Activated T-helper 2 cell treated with anti-CD3 and anti-CD28 coated beads, Interferon-gamma antibody, Interleukin-2, Interleukin-4, amounts not matched to agents 10 μg/mL and 5 μg/mL and 100 μg/mL, durations not matched to agents 14 hours and 24 hours and 36 hours (primary cell): ENCODE data around the gene CCDC57. TPM values are rescaled to one million over a fixed set of nuclear protein-coding genes. Genes with fewer than 3 reads are reported as not detected.
"Not testable (repeated sequence)": the region's sequence is repeated elsewhere in the genome, so short reads cannot be mapped to it uniquely, and the experiment has no call there.

Experiments used
- DNase-seq: peaks from one replicate; pipeline ENCODE4 v3.0.0; 2021; ENCODE audit warnings: low spot score
- H3K27ac Mint-ChIP-seq: one replicate; pipeline ENCODE4 v1.8.0; 2021; ENCODE audit warnings: mixed read lengths
- H3K27me3 Mint-ChIP-seq: one replicate; pipeline ENCODE4 v1.8.0; 2021; ENCODE audit warnings: low read depth, mixed read lengths
- H3K36me3 Mint-ChIP-seq: one replicate; pipeline ENCODE4 v1.8.0; 2021; ENCODE audit warnings: low read depth, mixed read lengths
- H3K4me1 Mint-ChIP-seq: one replicate; pipeline ENCODE4 v1.8.0; 2021; ENCODE audit warnings: low read depth, mixed read lengths
- H3K4me3 Mint-ChIP-seq: one replicate; pipeline ENCODE4 v1.8.0; 2021; ENCODE audit warnings: low read depth, mild to moderate bottlenecking, moderate library complexity, mixed read lengths
- H3K9me3 Mint-ChIP-seq: one replicate; pipeline ENCODE4 v1.8.0; 2021; ENCODE audit warnings: mixed read lengths
- intact Hi-C: fragments of 100-400 bp; cut with micrococcal nuclease; formaldehyde crosslinking; loops from one replicate; pipeline ENCODE4 v1.15.1; 2023
- total RNA-seq: library from RNA; stranded (reverse); gene quantifications from 2 replicates; pipeline ENCODE4 v1.2.3, GENCODE V29; 2022

Gene CCDC57
- total RNA-seq, 1 donor from 2014 or later = 51.7 TPM

GRCh38 chr17:82152114-82152513 is 60.5 kb downstream of the CCDC57 start:
- Mint-ChIP-seq H3K27me3 (no peaks in the 10 kb centered on the region), H3K27ac (no peak overlapping the region), H3K9me3 (peaks cover 3% of the 10 kb centered on the region), H3K4me1 (peaks cover 5% of the 10 kb centered on the region), H3K4me3 (no peak overlapping the region), H3K36me3 (peaks cover 16% of the 10 kb centered on the region)
- intact Hi-C loops = loop anchor here (5.0 kb wide), 1 partner anchor 50 kb away; no protein-coding TSS in a partner anchor
- no peak for DNase-seq

- no peak overlapping the region for H3K4me3 Mint-ChIP-seq
- no peak for DNase-seq
- H3K9me3 Mint-ChIP-seq = peaks cover 4% of the 10 kb centered on the region
- no peak overlapping the region for H3K27ac Mint-ChIP-seq
- peaks cover 20% of the 10 kb centered on the region for H3K36me3 Mint-ChIP-seq
- intact Hi-C loops = loop anchor here (5.0 kb wide), 1 partner anchor 49 kb away; no protein-coding TSS in a partner anchor
- H3K27me3 Mint-ChIP-seq = no peaks in the 10 kb centered on the region
- peaks cover 5% of the 10 kb centered on the region for H3K4me1 Mint-ChIP-seq
Observed at GRCh38 chr17:82151106-82151957, 61.3 kb downstream of the CCDC57 start.

DNA sequence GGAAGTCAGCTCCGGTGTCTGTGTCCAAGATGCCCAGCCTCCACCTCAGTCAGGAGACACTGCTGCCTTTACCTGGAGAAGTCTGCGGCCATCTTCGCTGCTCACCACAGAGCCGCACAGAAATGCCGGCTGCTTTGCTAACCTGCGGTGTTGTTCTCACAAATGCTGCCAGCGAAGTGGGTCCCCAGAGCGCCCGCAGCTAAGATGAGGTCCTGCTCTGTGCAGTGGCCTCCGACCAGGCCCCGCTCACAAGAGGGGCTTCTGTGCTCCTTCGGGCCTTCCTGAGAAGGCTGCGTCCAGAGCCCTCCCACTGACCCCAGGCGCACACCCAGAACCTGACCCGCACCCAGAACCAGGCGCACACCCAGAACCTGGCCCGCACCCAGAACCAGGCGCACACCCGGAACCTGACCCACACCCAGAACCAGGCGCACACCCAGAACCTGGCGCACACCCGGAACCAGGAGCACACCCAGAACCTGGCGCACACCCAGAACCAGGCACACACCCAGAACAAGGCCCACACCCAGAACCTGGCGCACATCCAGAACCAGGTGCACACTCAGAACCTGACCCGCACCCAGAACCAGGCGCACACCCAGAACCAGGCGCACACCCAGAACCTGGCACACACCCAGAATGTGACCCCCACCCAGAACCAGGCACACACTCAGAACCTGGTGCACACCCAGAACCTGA is 63.1 kb downstream of the CCDC57 start:
- Mint-ChIP-seq H3K27me3 (no peaks in the 10 kb centered on the region), H3K4me3 (no peak overlapping the region), H3K9me3 (peaks cover 4% of the 10 kb centered on the region), H3K27ac (no peak overlapping the region), H3K4me1 (peaks cover 5% of the 10 kb centered on the region), H3K36me3 (peaks cover 20% of the 10 kb centered on the region)
- intact Hi-C loops = loop anchor here (5.0 kb wide), 1 partner anchor 47 kb away; no protein-coding TSS in a partner anchor
- DNase-seq = no peak

GRCh38 chr17:82148997-82149396 is 63.6 kb downstream of the CCDC57 start:
- peaks cover 5% of the 10 kb centered on the region for H3K4me1 Mint-ChIP-seq
- intact Hi-C loops = no loop called here
- no peak for DNase-seq
- peaks cover 20% of the 10 kb centered on the region for H3K36me3 Mint-ChIP-seq
- H3K27me3 Mint-ChIP-seq = no peaks in the 10 kb centered on the region
- H3K4me3 Mint-ChIP-seq = no peak overlapping the region
- no peak overlapping the region for H3K27ac Mint-ChIP-seq
- peaks cover 4% of the 10 kb centered on the region for H3K9me3 Mint-ChIP-seq

DNA sequence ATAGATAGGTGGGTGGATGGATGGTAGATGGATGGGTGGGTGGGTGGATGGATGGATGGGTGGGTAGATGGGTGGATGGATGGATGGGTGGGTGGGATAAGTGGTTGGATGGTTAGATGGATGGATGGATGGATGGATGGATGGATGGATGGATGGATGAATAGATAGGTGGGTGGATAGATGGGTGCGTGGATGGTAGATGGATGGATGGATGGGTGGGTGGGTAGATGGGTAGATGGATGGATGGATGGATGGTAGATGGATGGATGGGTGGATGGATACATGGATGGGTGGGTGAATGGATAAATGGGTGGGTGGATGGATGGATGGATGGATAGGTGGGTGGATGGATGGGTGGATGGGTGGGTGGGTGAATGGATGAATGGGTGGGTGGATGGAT is 64.6 kb downstream of the CCDC57 start:
- intact Hi-C loops = no loop called here
- no peak for DNase-seq
- Mint-ChIP-seq H3K4me3 (no peak overlapping the region), H3K27ac (no peak overlapping the region), H3K4me1 (no peaks in the 10 kb centered on the region), H3K36me3 (peaks cover 17% of the 10 kb centered on the region), H3K27me3 (no peaks in the 10 kb centered on the region), H3K9me3 (peaks cover 4% of the 10 kb centered on the region)

DNA sequence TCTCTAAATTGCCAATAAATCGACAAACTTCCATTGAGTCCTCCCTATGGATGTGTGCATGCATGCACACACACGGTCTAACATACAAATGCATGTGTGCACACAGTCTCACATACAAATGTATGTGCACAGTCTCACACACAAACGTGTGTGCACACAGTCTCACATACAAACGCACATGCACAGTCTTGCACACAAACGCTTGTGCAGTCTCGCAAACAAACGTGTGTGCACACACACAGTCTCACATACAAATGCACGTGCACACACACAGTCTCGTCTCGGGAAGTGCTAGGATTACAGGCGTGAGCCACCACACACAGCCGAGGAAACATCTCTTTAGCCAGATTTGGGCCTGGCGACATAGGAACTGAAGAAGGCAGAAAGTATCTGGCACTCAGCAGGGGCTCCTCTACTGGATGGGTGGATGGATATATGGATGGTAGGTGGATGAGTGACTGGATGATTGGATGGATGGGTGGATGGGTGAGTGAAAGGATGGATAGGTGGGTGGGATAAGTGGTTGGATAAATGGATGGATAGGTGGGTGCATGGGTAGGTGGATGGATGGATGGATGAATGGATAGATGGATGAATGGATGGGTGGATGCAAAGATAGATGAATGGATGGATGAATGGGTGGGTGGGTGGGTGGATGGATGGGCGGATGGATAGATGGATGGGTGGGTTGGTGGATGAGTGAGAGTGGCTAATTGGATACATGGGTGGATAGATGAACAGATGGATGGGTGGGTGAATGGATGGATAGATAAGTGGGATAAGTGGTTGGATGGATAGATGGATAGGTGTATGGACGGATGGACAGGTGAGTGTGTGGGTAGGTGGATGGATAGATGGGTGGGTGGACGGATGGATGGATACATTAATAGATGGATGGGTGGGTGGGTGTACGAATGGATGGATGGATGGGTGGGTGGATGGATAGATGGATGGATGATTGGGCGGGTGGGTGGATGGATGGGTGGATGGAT is 65.7 kb downstream of the CCDC57 start:
- intact Hi-C loops = no loop called here
- Mint-ChIP-seq H3K9me3 (peaks cover 4% of the 10 kb centered on the region), H3K4me3 (no peak overlapping the region), H3K36me3 (peaks cover 17% of the 10 kb centered on the region), H3K27ac (no peak overlapping the region), H3K4me1 (no peaks in the 10 kb centered on the region), H3K27me3 (no peaks in the 10 kb centered on the region)
- no peak for DNase-seq

DNA sequence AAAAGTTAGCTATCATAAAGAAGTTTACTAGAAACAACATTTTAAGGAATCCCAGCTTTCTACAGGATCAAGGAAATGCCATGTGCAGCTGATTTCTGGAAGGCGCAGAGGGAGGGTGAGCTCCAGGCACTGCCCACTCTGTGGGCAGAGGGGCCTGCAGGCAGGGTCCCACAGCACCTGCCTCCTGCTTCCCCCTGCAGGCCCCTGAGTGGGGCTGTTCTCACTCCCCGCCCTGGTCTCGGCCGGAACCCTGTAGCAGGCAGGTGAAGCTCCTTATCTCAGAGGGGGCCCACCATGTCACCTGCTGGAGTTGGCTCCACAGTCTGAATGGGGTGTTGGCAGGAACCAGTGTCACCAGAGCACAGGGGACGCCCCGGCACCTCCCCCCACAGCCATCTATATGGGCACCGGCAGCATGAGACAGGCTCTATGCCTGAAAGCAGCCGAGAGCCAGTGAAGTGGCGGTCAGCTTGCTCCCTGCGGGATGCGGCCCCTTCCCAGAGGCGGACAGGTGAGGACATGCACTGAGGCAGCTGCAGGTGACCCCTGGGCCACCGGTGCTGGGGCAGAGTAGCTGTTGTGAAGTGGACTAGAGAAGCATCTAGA is 67.0 kb downstream of the CCDC57 start:
- intact Hi-C loops = no loop called here
- H3K4me1 Mint-ChIP-seq = no peaks in the 10 kb centered on the region
- H3K4me3 Mint-ChIP-seq = no peak overlapping the region
- no peak overlapping the region for H3K27ac Mint-ChIP-seq
- peaks cover 17% of the 10 kb centered on the region for H3K36me3 Mint-ChIP-seq
- DNase-seq = no peak
- peaks cover 4% of the 10 kb centered on the region for H3K9me3 Mint-ChIP-seq
- no peaks in the 10 kb centered on the region for H3K27me3 Mint-ChIP-seq

- DNase-seq = no peak
- no peak overlapping the region for H3K27ac Mint-ChIP-seq
- peaks cover 4% of the 10 kb centered on the region for H3K9me3 Mint-ChIP-seq
- intact Hi-C loops = no loop called here
- H3K27me3 Mint-ChIP-seq = no peaks in the 10 kb centered on the region
- H3K4me3 Mint-ChIP-seq = no peak overlapping the region
- no peaks in the 10 kb centered on the region for H3K4me1 Mint-ChIP-seq
- peaks cover 12% of the 10 kb centered on the region for H3K36me3 Mint-ChIP-seq
Observed at GRCh38 chr17:82143333-82143732, 69.3 kb downstream of the CCDC57 start.

DNA sequence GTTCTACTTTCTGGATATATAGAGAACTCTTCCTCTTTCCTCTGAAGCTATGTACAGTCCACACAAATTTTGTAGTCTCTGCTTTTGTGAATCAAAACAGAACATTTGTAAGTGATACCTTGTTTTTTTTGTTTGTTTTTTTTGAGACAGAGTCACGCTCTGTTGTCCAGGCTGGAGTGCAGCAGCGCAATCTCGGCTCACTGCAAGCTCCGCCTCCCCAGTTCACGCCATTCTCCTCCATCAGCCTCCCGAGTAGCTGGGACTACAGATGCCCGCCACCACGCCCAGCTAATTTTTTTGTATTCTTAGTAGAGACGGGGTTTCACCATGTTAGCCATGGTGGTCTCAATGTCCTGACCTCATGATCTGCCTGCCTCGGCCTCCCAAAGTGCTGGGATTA is 72.7 kb downstream of the CCDC57 start:
- H3K9me3 Mint-ChIP-seq, H3K4me3 Mint-ChIP-seq, H3K4me1 Mint-ChIP-seq, DNase-seq, H3K27ac Mint-ChIP-seq, intact Hi-C loops, H3K27me3 Mint-ChIP-seq, H3K36me3 Mint-ChIP-seq: not testable (repeated sequence)

GRCh38 chr17:82138511-82138992 is 74.1 kb downstream of the CCDC57 start:
- Mint-ChIP-seq H3K36me3 (no peaks in the 10 kb centered on the region), H3K27ac (no peak overlapping the region), H3K27me3 (no peaks in the 10 kb centered on the region), H3K4me3 (no peak overlapping the region), H3K9me3 (no peaks in the 10 kb centered on the region), H3K4me1 (no peaks in the 10 kb centered on the region)
- intact Hi-C loops = no loop called here
- no peak for DNase-seq

DNA sequence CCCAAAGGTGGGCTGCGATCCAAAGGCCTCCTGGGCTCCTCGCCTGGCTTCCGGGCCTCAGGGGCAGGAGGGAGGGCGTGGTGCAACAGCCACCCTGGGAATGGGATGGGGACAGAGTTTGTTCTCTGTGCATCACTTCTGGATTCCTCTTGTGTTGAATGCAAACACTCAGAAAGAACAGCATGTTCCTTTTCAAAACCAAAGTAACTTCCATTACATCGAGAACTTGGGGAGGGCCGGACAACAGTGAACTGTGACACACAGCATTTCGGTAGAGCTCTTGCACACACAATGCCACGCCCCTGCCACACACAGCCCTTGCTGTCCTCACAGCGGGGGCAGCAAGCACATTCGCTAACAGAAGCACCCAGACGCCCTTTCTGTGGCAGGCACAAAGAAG is 78.5 kb downstream of the CCDC57 start:
- Mint-ChIP-seq H3K27me3 (no peaks in the 10 kb centered on the region), H3K27ac (no peak overlapping the region), H3K9me3 (no peaks in the 10 kb centered on the region), H3K4me1 (no peaks in the 10 kb centered on the region), H3K4me3 (no peak overlapping the region), H3K36me3 (no peaks in the 10 kb centered on the region)
- DNase-seq = no peak
- intact Hi-C loops = no loop called here
